GM12878 (cell line): ENCODE measurements around the gene SMIM38. TPM values are rescaled to one million over a fixed set of nuclear protein-coding genes. Genes with fewer than 3 reads are reported as not detected.

Experiments used
- ATAC-seq: fragments of 200-7000 bp; cut with Tn5 transposase; 3 replicates; pipeline ENCODE4 v1.9.1; 2020; ENCODE audit warnings: mild to moderate bottlenecking, moderate library complexity
- BruUV-seq: library from RNA; stranded (reverse); fragments of 400-500 nt; replicated peaks from 2 replicates; lab custom pipeline; 2021; lab: Mats Ljungman, UMichigan
- CTCF ChIA-PET: fragments of 300-600 bp; sonication (Branson Sonifier 250); formaldehyde crosslinking; extraction: SDS; loops from one replicate; lab custom pipeline; 2021; ENCODE audit warnings: inconsistent platforms; lab: Yijun Ruan, JAX
- POLR2A ChIA-PET: fragments of 350-600 bp; formaldehyde crosslinking; extraction: SDS; loops from one replicate; lab custom pipeline; 2021; ENCODE audit warnings: inconsistent platforms; lab: Charles Lee
- RAD21 ChIA-PET: fragments of 300-600 bp; sonication (Branson Sonifier 250); formaldehyde crosslinking; loops from one replicate; lab custom pipeline; 2023; ENCODE audit warnings: antibody characterized with exemption; ENCODE audit not compliant: unreplicated experiment; lab: Charles Lee
- SMC1A ChIA-PET: fragments of 300-600 bp; sonication (Branson Sonifier 250); formaldehyde crosslinking; loops from one replicate; lab custom pipeline; 2023; ENCODE audit not compliant: unreplicated experiment, uncharacterized antibody; lab: Charles Lee
- DNase-seq: peaks from one replicate; pipeline ENCODE4 v3.0.0-alpha.2; 2011; ENCODE audit warnings: low read depth, low spot score
- FAIRE-seq: peaks from 3 replicates; lab custom pipeline; 2011; peaks lifted over from hg19 to GRCh38; lab: Jason Lieb, UNC
- H2AFZ ChIP-seq: 2 replicates; pipeline ENCODE4 v1.6.0; 2011; ENCODE audit warnings: low read depth, low read length, control low read depth; ENCODE audit not compliant: control insufficient read depth
- H3K27ac ChIP-seq: 2 replicates; pipeline ENCODE4 v1.5.1; 2011; ENCODE audit warnings: control low read depth; ENCODE audit not compliant: control insufficient read depth, insufficient read depth
- H3K27me3 ChIP-seq, 2 experiments: replicated peaks in 1 of 2; 2 replicates each; pipeline versions ENCODE4 v1.6.0 to v1.6.1; 2011; ENCODE audit warnings: low read length in 1 of 2; ENCODE audit not compliant: control insufficient read depth in 2 of 2, insufficient read depth in 2 of 2
- H3K36me3 ChIP-seq, 2 experiments: 2 replicates each; pipeline ENCODE4 v1.5.1; 2011; ENCODE audit warnings: low read length in 1 of 2; ENCODE audit not compliant: control insufficient read depth in 2 of 2, insufficient read depth in 2 of 2
- H3K4me1 ChIP-seq: 2 replicates; pipeline ENCODE4 v1.6.1; 2011; ENCODE audit warnings: mild to moderate bottlenecking, low read length, moderate library complexity, mixed read lengths; ENCODE audit not compliant: control insufficient read depth, insufficient read depth
- H3K4me2 ChIP-seq: 2 replicates; pipeline ENCODE4 v1.6.0; 2011; ENCODE audit warnings: control low read depth; ENCODE audit not compliant: control insufficient read depth, insufficient read depth
- H3K4me3 ChIP-seq: fragments of 200-600 bp; sonication (generic); 2 replicates; pipeline ENCODE4 v1.5.1; 2016
- H3K79me2 ChIP-seq: 2 replicates; pipeline ENCODE4 v1.6.0; 2011; ENCODE audit warnings: low read length; ENCODE audit not compliant: control insufficient read depth, insufficient read depth
- H3K9ac ChIP-seq: 2 replicates; pipeline ENCODE4 v1.8.0; 2011; ENCODE audit warnings: low read length, control low read depth, mixed read lengths; ENCODE audit not compliant: control insufficient read depth, insufficient read depth
- H3K9me3 ChIP-seq: replicated peaks from 3 replicates; pipeline ENCODE4 v1.5.1; 2011; ENCODE audit warnings: mild to moderate bottlenecking, low read length; ENCODE audit not compliant: control insufficient read depth, insufficient read depth
- H4K20me1 ChIP-seq: 2 replicates; pipeline ENCODE4 v1.6.0; 2011; ENCODE audit not compliant: control insufficient read depth, insufficient read depth
- IRF4 ChIP-seq: IDR thresholded peaks from 2 replicates; pipeline ENCODE4 v1.6.1; 2011; ENCODE audit warnings: low read depth, low read length
- LARP7 ChIP-seq: fragments of 450-650 bp; IDR thresholded peaks from 2 replicates; pipeline ENCODE4 v1.6.1; 2017; ENCODE audit warnings: mild to moderate bottlenecking
- MEF2B ChIP-seq: fragments of 450-650 bp; IDR thresholded peaks from 2 replicates; pipeline ENCODE4 v1.6.1; 2018; ENCODE audit warnings: mild to moderate bottlenecking, moderate library complexity; ENCODE audit not compliant: partially characterized antibody, poor library complexity, severe bottlenecking
- PAX5 ChIP-seq: IDR thresholded peaks from 2 replicates; pipeline ENCODE4 v1.6.1; 2011; ENCODE audit warnings: low read depth, low read length, borderline replicate concordance
- POLR2AphosphoS5 ChIP-seq: IDR thresholded peaks from 2 replicates; pipeline ENCODE4 v1.6.1; 2011; ENCODE audit warnings: mild to moderate bottlenecking, low read length, inconsistent platforms
- SMARCA5 ChIP-seq: fragments of 450-650 bp; IDR thresholded peaks from 2 replicates; pipeline ENCODE4 v1.6.1; 2017; ENCODE audit warnings: mild to moderate bottlenecking
- WGBS: methylation state at CpG from one replicate; pipeline ENCODE4 v1.1.6; 2016; ENCODE audit warnings: low lambda C conversion rate; ENCODE audit not compliant: insufficient replicate concordance, insufficient coverage; ENCODE audit errors: missing lambda C conversion rate; 5-methylcytosine and 5-hydroxymethylcytosine counted together
- in situ Hi-C: fragments of 300-500 bp; cut with MboI; formaldehyde crosslinking; loops from 9 replicates; pipeline ENCODE4 v1.14.3; 2018; ENCODE audit warnings: mixed read lengths
- intact Hi-C: fragments of 100-400 bp; cut with micrococcal nuclease; formaldehyde crosslinking; loops from one replicate; pipeline ENCODE4 v1.14.2; 2022; ENCODE audit not compliant: unreplicated experiment
- polyA plus RNA-seq, 11 experiments: library from polyadenylated mRNA; depleted of rRNA in 4 of 11; unstranded in 6 of 11; stranded (reverse) in 5 of 11; fragments of >200 nt; fragmentation: Nextera tagmentation in 4 of 11; fragmentation: Illumina TruSeq in 1 of 11; extraction: Ambion mirVana in 4 of 11; extraction: Trizol in 1 of 11; gene quantifications; 1 replicate in 1 of 11; 2 replicates in 10 of 11; pipeline versions ENCODE4 v1.2.1 to v1.2.3, GENCODE V29; 2011 to 2016; ENCODE audit warnings: inconsistent platforms in 2 of 11, missing spikeins in 2 of 11, low read depth in 1 of 11
- total RNA-seq, 4 experiments: library from RNA; depleted of rRNA in 3 of 4; stranded (reverse); fragments of >200 nt in 3 of 4; fragmentation: Illumina TruSeq in 1 of 4; extraction: Trizol in 1 of 4; gene quantifications; 2 replicates each; pipeline versions ENCODE4 v1.2.1 to v1.2.3, GENCODE V29; 2013 to 2021

The SMIM38 gene
- total and polyA plus RNA-seq, 10 of the 15 experiments (the other 5 are each of a cell fraction or from before 2014, with no cell fraction given): 0.15 to 5.0 (median 2.1) TPM; not detected in 1

DNA sequence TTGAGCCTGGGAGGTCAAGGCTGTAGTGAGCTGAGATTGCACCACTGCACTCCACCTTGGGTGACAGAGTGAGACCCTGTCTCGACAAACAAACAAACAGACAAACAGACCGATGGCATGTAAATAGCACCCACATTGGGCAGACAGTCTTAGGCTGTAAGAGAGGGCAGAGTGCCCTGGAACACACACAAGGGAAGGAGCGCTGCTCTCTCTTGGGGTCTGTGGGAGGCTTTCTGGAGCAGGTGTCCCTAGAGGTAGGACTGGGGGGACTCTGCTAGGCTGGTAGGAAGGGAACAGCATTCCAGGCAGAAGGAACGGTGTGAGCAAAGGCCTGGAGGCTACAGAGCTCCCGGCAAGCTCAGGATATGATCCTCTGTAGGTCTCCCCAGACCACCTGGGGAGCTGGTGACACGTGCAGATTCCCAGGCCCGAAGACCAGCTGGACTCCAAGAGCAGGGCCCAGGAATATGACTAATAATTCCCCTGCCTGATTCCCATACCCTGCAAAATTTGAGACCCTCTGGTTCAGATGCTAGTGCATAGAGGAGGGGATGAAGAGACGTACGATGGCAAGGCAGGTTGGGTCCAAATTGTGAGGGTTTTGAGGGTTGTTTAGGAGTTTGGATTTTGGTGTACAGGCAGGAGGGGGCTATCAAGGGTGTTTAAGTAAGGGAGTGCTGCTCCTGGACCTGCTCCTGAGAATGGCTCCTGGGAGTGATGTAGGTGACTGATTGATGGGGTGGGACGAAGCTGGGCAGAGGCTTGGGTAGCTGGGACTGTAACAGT lies 11.6 kb downstream of the SMIM38 start:
- H3K27ac ChIP-seq: peak overlapping the region; percentile 83
- intact Hi-C loops: loop anchor here (2.0 to 5.0 kb wide), 2 partner anchors 60 to 129 kb away; no protein-coding TSS in a partner anchor
- WGBS: 74% methylated on average over 10 of the region's 10 CpGs
- H3K9ac ChIP-seq: peak overlapping the region; percentile 71
- H3K36me3 ChIP-seq: no peaks in the 10 kb centered on the region
- no peak overlapping the region for H2AFZ ChIP-seq
- H3K9me3 ChIP-seq: peaks cover 6% of the 10 kb centered on the region
- ChIA-PET POLR2A (interaction anchor here (1.1 to 3.3 kb wide), 4 partner anchors 11 to 132 kb away, joined by 3 to 32 read pairs (median 6); partner anchors contain the start of gene SMIM38), SMC1A (interaction anchor here (0.7 to 3.3 kb wide), 9 partner anchors 8 to 130 kb away, joined by 3 to 35 read pairs (median 7); partner anchors contain the start of gene SMIM38), RAD21 (interaction anchor here (1.0 to 3.0 kb wide), 6 partner anchors 11 to 131 kb away, joined by 3 to 27 read pairs (median 6); partner anchors contain the start of gene SMIM38), CTCF (interaction anchor here (0.6 to 2.9 kb wide), 2 partner anchors 11 to 130 kb away, joined by 3 to 11 read pairs; partner anchors contain the start of gene SMIM38)
- peak; percentile 16; the same call in 1 of the 2 replicates for TF ChIP-seq LARP7
- no peak for TF ChIP-seq IRF4
- TF ChIP-seq SMARCA5: 0 out of 2 replicates have a peak, but pooled peaks have one; percentile 6
- no peak for TF ChIP-seq MEF2B
- 0 out of 2 replicates have a peak, but pooled peaks have one; percentile 17 for TF ChIP-seq POLR2AphosphoS5
- no peak for TF ChIP-seq PAX5
- FAIRE-seq (no peak), ATAC-seq (peak; percentile 32; the same call in 2 of the 3 replicates), DNase-seq (no peak)
- in situ Hi-C loops: no loop called here
- peak overlapping the region; percentile 92 for H3K4me2 ChIP-seq
- peaks cover 21% of the 10 kb centered on the region for H3K4me1 ChIP-seq
- peak overlapping the region; percentile 49; the same call in 1 of the 2 replicates for H3K4me3 ChIP-seq
- BruUV-seq: TSS peak; percentile 73
- H3K79me2 ChIP-seq: no peaks in the 10 kb centered on the region
- H4K20me1 ChIP-seq: no peaks in the 10 kb centered on the region
- H3K27me3 ChIP-seq: no peaks in the 10 kb centered on the region
